Adrenal gland (tissue), 12 donors: ENCODE results near the gene DARS2. TPM values are rescaled to one million over a fixed set of nuclear protein-coding genes. Genes with fewer than 3 reads are reported as not detected.

ENCODE experiments used
- DNase-seq, 7 donors: peaks; one replicate each; pipeline ENCODE4 v3.0.0-alpha.2; 2019 to 2020
- H3K27ac ChIP-seq, 5 donors: fragments of 200-600 bp; sonication (generic) in 4 of 5; 1 replicate in 3 of 5; 2 replicates in 2 of 5; pipeline versions ENCODE4 v1.5.1 to v1.8.0; 2016 to 2020; ENCODE audit warnings: mild to moderate bottlenecking in 1 of 5
- H3K27me3 ChIP-seq: fragments of 200-600 bp; 2 replicates; pipeline ENCODE4 v1.8.0; 2021
- H3K36me3 ChIP-seq, 2 donors: fragments of 200-600 bp; replicated peaks in 1 of 2; 1 replicate in 1 of 2; 2 replicates in 1 of 2; pipeline versions ENCODE4 v1.5.1 to v1.8.0; 2018 to 2022
- H3K4me1 ChIP-seq, 2 donors: fragments of 200-600 bp; replicated peaks in 1 of 2; 1 replicate in 1 of 2; 2 replicates in 1 of 2; pipeline versions ENCODE4 v1.5.1 to v1.8.0; 2018 to 2021
- H3K4me3 ChIP-seq, 4 donors: fragments of 200-600 bp; sonication (generic) in 3 of 4; one replicate each; pipeline ENCODE4 v1.5.1; 2016 to 2018
- H3K9me3 ChIP-seq, 3 donors: fragments of 200-600 bp; sonication (generic) in 1 of 3; replicated peaks in 1 of 3; 1 replicate in 2 of 3; 2 replicates in 1 of 3; pipeline versions ENCODE4 v1.5.1 to v1.8.0; 2016 to 2021
- CTCF ChIP-seq, 6 experiments: fragments of 450-650 bp in 4 of 6; fragments of 200-600 bp in 2 of 6; sonication (generic) in 1 of 6; IDR thresholded peaks; 1 replicate in 5 of 6; 2 replicates in 1 of 6; pipeline versions ENCODE4 v1.5.1 to v1.8.0; 2016 to 2021; ENCODE audit warnings: antibody characterized with exemption in 6 of 6, mild to moderate bottlenecking in 2 of 6, moderate library complexity in 1 of 6
- POLR2A ChIP-seq, 2 donors: fragments of 450-650 bp; IDR thresholded peaks; one replicate each; pipeline ENCODE4 v1.6.1; 2017; ENCODE audit warnings: antibody characterized with exemption in 2 of 2, mild to moderate bottlenecking in 2 of 2, moderate library complexity in 1 of 2
- WGBS, 4 donors: extraction: QIAGEN DNeasy Blood & Tissue Kit in 2 of 4; methylation state at CpG; one replicate each; pipeline versions ENCODE4 v1.1.5 to v1.1.7; 2013 to 2017; 5-methylcytosine and 5-hydroxymethylcytosine counted together
- intact Hi-C, 2 donors: fragments of 100-400 bp; cut with DNase I; formaldehyde crosslinking; loops; one replicate each; pipeline versions ENCODE4 v1.14.1 to v1.15.0; 2022 to 2023
- polyA plus RNA-seq, 3 donors: library from polyadenylated mRNA; stranded (reverse); fragments of 200-250 nt in 2 of 3; fragments of 350-450 nt in 1 of 3; fragmentation: Illumina TruSeq in 1 of 3; extraction: RNeasy Lipid Tissue Mini Kit (QIAGEN cat#74804) in 1 of 3; gene quantifications; one replicate each; pipeline ENCODE4 v1.2.3, GENCODE V29; 2013 to 2014
- small RNA-seq, 2 donors: library from RNA; depleted of rRNA; stranded (forward); fragments of <200 nt; gene quantifications; one replicate each; pipeline ENCODE3, GENCODE V24; 2016
- total RNA-seq, 9 donors: library from RNA; depleted of rRNA in 4 of 9; stranded (reverse); fragments of >200 nt in 4 of 9; fragments of 120-200 nt in 1 of 9; fragmentation: NEBNext Ultra II Directional in 1 of 9; extraction: Animal tissue kit (Norgen Biotek cat#: 25700) in 1 of 9; gene quantifications; one replicate each; pipeline versions ENCODE4 v1.1.0 to v1.2.4, GENCODE V29; 2013 to 2023
- donor health status: healthy with polysubstance abuse.
- donor health status: Bipolar disorder and iron deficiency.
- donor health status: DM: yes; HTN: yes; CAD: no.
- donor health status: DM: no; HTN: no; CAD: no.
- donor health status: DM: no; HTN: no; CAD: no.
- donor health status: DM: yes; HTN: yes; CAD: no.

The DARS2 gene
- total and polyA plus RNA-seq, 12 donors = 6.2 to 35.1 (median 25.1) TPM

- TF ChIP-seq CTCF (IDR thresholded peaks at IDR 0.05) = no peak
- no peak for TF ChIP-seq POLR2A (IDR thresholded peaks at IDR 0.05)
- H3K27ac ChIP-seq = no peak overlapping the region
- 79 to 88% (median 82%) methylated on average over 6 of the region's 6 CpGs for WGBS, 4 donors
- H3K9me3 ChIP-seq = no peaks in the 10 kb centered on the region
- H3K27me3 ChIP-seq = no peaks in the 10 kb centered on the region
- no peaks in the 10 kb centered on the region for H3K36me3 ChIP-seq
- peaks cover 0 to 5% of the 10 kb centered on the region in 2 donors for H3K4me1 ChIP-seq
- intact Hi-C loops = no loop called here
- no peak overlapping the region for H3K4me3 ChIP-seq
- no peak for DNase-seq
Observed at GRCh38 chr1:173903827-173904531, 79.5 kb downstream of the DARS2 start.

Small RNAs within 50 kb of the gene (small RNA-seq; reads per million reads assigned to genes)
- gene RF00019 = 0 reads per million in 2 donors

Other genes starting within 250 kb of the DARS2 start
- gene SLC9C2, start 221.6 kb upstream of the DARS2 start, total RNA-seq = 1 to 10 TPM in 1 of 9 donors, under 1 TPM in 4, not detected in 4; 0.11 to 1.2 (median 0.13) TPM
- under 1 TPM; 0.32 to 0.38 (median 0.34) TPM for gene SLC9C2, start 221.6 kb upstream of the DARS2 start, polyA plus RNA-seq
- gene TEX50, start 189.3 kb upstream of the DARS2 start, total RNA-seq = not detected
- gene TEX50, start 189.3 kb upstream of the DARS2 start, polyA plus RNA-seq = not detected
- 1 to 10 TPM in 2 of 9 donors, under 1 TPM in 5, not detected in 2; 0.41 to 2.3 (median 0.78) TPM for gene ANKRD45, start 154.8 kb upstream of the DARS2 start, total RNA-seq
- gene ANKRD45, start 154.8 kb upstream of the DARS2 start, polyA plus RNA-seq = 1 to 10 TPM in 1 of 3 donors, under 1 TPM in 2; 0.56 to 1.3 (median 0.74) TPM
- gene KLHL20, start 109.7 kb upstream of the DARS2 start, total RNA-seq = 10 to 100 TPM; 19.7 to 42.5 (median 25.6) TPM
- 10 to 100 TPM in 1 of 3 donors, 1 to 10 TPM in 2; 4.6 to 22.4 (median 7.7) TPM for gene KLHL20, start 109.7 kb upstream of the DARS2 start, polyA plus RNA-seq
- 10 to 100 TPM in 2 of 9 donors, 1 to 10 TPM in 7; 1.3 to 63.3 (median 5.5) TPM for gene CENPL, start 210 bp downstream of the DARS2 start, total RNA-seq
- gene CENPL, start 210 bp downstream of the DARS2 start, polyA plus RNA-seq = 1 to 10 TPM in 2 of 3 donors, under 1 TPM in 1; 0.94 to 6.2 (median 2.3) TPM
- gene GAS5, start 43.3 kb downstream of the DARS2 start, total RNA-seq = 100 to 1,000 TPM; 112 to 486 (median 253) TPM
- 100 to 1,000 TPM; 116 to 720 (median 678) TPM for gene GAS5, start 43.3 kb downstream of the DARS2 start, polyA plus RNA-seq
- 10 to 100 TPM in 5 of 9 donors, 1 to 10 TPM in 4; 5.1 to 20.4 (median 11.2) TPM for gene ZBTB37, start 43.7 kb downstream of the DARS2 start, total RNA-seq
- gene ZBTB37, start 43.7 kb downstream of the DARS2 start, polyA plus RNA-seq = 1 to 10 TPM in 2 of 3 donors, under 1 TPM in 1; 0.91 to 4.2 (median 3.6) TPM
- 1 to 10 TPM in 2 of 9 donors, under 1 TPM in 4, not detected in 3; 0.19 to 1.2 (median 0.66) TPM for gene SERPINC1, start 92.7 kb downstream of the DARS2 start, total RNA-seq
- under 1 TPM in 2 of 3 donors, not detected in 1; 0.40 to 0.49 TPM for gene SERPINC1, start 92.7 kb downstream of the DARS2 start, polyA plus RNA-seq
- 10 to 100 TPM; 19.3 to 36.2 (median 25.0) TPM for gene RC3H1, start 197.7 kb downstream of the DARS2 start, total RNA-seq
- gene RC3H1, start 197.7 kb downstream of the DARS2 start, polyA plus RNA-seq = 10 to 100 TPM in 1 of 3 donors, 1 to 10 TPM in 2; 3.6 to 12.1 (median 6.7) TPM